ENCODE data around the gene BAIAP3. TPM values are rescaled to one million over a fixed set of nuclear protein-coding genes. Genes with fewer than 3 reads are reported as not detected.

Gene BAIAP3
- total and polyA plus RNA-seq, 2 experiments from 2014 or later = 5.2 to 13.0 TPM

DNA sequence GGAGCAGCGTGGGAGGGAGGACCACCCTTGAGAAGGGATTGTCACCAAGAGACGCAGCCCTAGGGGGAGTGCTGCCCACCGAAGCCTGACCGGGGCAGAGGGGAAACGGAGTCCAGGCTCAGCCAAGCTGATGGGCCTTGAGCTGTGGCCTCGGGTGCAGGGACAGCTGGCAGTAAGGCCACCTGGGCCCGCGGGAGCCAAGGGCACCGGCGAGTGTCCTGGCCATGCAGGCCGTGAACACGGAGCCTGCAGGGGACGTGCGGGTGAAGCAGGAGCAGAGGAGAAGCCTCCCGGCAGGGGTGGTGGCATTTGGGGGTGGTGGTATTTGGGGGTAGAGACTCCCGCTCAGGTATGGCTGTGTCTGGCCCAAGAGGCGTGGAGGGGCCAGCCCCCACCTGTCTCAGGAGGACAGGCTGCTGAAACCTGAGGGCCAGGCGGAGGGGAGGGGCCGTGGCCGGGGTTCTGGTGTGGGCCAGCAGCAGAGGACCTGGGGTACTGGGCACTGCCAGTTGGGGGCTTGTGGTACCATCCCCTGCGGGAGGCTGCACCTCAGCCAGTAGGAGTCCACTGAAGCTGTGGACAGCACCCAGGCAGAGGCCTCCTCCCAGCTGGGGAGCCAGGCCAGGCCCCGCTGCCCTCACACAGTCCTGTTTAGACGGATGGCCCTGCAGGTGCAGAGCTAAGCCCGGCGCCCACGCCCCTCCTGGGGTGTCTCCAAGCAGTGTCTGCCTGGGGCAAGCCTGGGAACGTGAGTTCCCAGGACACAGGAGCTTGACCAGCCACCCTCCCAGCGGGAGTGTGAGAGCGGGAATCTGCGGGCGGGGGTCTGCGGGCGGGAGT lies 22.8 kb downstream of the BAIAP3 start:
- Mint-ChIP-seq H3K36me3 (ENCODE audit: low read depth) (peaks cover 15% of the 10 kb centered on the region), H3K9me3 (peaks cover 3% of the 10 kb centered on the region; the same call in 2 of the 3 replicates)

More for the DNA sequence above, 22.8 kb downstream of the BAIAP3 start:
- DNase-seq (ENCODE audit: low spot score) (no peak), ATAC-seq (no peak)
- Histone ChIP-seq H2AFZ (no peak overlapping the region), H3K9me2 (ENCODE audit: insufficient read depth) (no peaks in the 10 kb centered on the region), H3K4me3 (no peak overlapping the region), H3K27ac (ENCODE audit: low read depth) (no peak overlapping the region), H3K27me3 (ENCODE audit: insufficient read depth) (no peaks in the 10 kb centered on the region), H3K36me3 (ENCODE audit: insufficient read depth) (no peaks in the 10 kb centered on the region; the same call in 1 of the 2 replicates), H4K20me1 (replicated peaks; ENCODE audit: insufficient read depth) (peaks cover 11% of the 10 kb centered on the region), H3K79me2 (replicated peaks; ENCODE audit: insufficient read depth) (peaks cover 61% of the 10 kb centered on the region), H3F3A (replicated peaks; ENCODE audit: low read depth) (peaks cover 5% of the 10 kb centered on the region; the same call in 1 of the 2 replicates), H3K4me1 (ENCODE audit: insufficient read depth) (peaks cover 7% of the 10 kb centered on the region; the same call in 1 of the 2 replicates), H3K4me2 (no peak overlapping the region)
- no peak overlapping the region for H3K4me3 Mint-ChIP-seq
- peaks cover 19% of the 10 kb centered on the region for H3K27me3 Mint-ChIP-seq (ENCODE audit: insufficient read depth, low read depth, poor library complexity)
- TF ChIP-seq, protein P1, sequence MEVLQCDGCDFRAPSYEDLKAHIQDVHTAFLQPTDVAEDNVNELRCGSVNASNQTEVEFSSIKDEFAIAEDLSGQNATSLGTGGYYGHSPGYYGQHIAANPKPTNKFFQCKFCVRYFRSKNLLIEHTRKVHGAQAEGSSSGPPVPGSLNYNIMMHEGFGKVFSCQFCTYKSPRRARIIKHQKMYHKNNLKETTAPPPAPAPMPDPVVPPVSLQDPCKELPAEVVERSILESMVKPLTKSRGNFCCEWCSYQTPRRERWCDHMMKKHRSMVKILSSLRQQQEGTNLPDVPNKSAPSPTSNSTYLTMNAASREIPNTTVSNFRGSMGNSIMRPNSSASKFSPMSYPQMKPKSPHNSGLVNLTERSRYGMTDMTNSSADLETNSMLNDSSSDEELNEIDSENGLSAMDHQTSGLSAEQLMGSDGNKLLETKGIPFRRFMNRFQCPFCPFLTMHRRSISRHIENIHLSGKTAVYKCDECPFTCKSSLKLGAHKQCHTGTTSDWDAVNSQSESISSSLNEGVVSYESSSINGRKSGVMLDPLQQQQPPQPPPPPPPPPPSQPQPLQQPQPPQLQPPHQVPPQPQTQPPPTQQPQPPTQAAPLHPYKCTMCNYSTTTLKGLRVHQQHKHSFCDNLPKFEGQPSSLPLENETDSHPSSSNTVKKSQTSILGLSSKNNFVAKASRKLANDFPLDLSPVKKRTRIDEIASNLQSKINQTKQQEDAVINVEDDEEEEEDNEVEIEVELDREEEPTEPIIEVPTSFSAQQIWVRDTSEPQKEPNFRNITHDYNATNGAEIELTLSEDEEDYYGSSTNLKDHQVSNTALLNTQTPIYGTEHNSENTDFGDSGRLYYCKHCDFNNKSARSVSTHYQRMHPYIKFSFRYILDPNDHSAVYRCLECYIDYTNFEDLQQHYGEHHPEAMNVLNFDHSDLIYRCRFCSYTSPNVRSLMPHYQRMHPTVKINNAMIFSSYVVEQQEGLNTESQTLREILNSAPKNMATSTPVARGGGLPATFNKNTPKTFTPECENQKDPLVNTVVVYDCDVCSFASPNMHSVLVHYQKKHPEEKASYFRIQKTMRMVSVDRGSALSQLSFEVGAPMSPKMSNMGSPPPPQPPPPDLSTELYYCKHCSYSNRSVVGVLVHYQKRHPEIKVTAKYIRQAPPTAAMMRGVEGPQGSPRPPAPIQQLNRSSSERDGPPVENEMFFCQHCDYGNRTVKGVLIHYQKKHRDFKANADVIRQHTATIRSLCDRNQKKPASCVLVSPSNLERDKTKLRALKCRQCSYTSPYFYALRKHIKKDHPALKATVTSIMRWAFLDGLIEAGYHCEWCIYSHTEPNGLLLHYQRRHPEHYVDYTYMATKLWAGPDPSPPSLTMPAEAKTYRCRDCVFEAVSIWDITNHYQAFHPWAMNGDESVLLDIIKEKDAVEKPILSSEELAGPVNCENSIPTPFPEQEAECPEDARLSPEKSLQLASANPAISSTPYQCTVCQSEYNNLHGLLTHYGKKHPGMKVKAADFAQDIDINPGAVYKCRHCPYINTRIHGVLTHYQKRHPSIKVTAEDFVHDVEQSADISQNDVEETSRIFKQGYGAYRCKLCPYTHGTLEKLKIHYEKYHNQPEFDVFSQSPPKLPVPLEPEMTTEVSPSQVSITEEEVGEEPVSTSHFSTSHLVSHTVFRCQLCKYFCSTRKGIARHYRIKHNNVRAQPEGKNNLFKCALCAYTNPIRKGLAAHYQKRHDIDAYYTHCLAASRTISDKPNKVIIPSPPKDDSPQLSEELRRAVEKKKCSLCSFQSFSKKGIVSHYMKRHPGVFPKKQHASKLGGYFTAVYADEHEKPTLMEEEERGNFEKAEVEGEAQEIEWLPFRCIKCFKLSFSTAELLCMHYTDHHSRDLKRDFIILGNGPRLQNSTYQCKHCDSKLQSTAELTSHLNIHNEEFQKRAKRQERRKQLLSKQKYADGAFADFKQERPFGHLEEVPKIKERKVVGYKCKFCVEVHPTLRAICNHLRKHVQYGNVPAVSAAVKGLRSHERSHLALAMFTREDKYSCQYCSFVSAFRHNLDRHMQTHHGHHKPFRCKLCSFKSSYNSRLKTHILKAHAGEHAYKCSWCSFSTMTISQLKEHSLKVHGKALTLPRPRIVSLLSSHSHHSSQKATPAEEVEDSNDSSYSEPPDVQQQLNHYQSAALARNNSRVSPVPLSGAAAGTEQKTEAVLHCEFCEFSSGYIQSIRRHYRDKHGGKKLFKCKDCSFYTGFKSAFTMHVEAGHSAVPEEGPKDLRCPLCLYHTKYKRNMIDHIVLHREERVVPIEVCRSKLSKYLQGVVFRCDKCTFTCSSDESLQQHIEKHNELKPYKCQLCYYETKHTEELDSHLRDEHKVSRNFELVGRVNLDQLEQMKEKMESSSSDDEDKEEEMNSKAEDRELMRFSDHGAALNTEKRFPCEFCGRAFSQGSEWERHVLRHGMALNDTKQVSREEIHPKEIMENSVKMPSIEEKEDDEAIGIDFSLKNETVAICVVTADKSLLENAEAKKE (CRISPR knock-in tag; IDR thresholded peaks at IDR 0.05) = no peak
- no peak for TF ChIP-seq STAT1 (IDR thresholded peaks at IDR 0.05; ENCODE audit: unreplicated experiment)
- TF ChIP-seq, protein P2, sequence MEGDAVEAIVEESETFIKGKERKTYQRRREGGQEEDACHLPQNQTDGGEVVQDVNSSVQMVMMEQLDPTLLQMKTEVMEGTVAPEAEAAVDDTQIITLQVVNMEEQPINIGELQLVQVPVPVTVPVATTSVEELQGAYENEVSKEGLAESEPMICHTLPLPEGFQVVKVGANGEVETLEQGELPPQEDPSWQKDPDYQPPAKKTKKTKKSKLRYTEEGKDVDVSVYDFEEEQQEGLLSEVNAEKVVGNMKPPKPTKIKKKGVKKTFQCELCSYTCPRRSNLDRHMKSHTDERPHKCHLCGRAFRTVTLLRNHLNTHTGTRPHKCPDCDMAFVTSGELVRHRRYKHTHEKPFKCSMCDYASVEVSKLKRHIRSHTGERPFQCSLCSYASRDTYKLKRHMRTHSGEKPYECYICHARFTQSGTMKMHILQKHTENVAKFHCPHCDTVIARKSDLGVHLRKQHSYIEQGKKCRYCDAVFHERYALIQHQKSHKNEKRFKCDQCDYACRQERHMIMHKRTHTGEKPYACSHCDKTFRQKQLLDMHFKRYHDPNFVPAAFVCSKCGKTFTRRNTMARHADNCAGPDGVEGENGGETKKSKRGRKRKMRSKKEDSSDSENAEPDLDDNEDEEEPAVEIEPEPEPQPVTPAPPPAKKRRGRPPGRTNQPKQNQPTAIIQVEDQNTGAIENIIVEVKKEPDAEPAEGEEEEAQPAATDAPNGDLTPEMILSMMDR (conservative IDR thresholded peaks at IDR 0.05; ENCODE audit: low read depth in 2 of 2) = no peak
- no peak for TF ChIP-seq CREB1 (CRISPR knock-in tag; IDR thresholded peaks at IDR 0.05; ENCODE audit: low read depth)
- TF ChIP-seq EZH2 (IDR thresholded peaks at IDR 0.05; ENCODE audit: low read depth, unreplicated experiment) = no peak
- TF ChIP-seq, protein P3, sequence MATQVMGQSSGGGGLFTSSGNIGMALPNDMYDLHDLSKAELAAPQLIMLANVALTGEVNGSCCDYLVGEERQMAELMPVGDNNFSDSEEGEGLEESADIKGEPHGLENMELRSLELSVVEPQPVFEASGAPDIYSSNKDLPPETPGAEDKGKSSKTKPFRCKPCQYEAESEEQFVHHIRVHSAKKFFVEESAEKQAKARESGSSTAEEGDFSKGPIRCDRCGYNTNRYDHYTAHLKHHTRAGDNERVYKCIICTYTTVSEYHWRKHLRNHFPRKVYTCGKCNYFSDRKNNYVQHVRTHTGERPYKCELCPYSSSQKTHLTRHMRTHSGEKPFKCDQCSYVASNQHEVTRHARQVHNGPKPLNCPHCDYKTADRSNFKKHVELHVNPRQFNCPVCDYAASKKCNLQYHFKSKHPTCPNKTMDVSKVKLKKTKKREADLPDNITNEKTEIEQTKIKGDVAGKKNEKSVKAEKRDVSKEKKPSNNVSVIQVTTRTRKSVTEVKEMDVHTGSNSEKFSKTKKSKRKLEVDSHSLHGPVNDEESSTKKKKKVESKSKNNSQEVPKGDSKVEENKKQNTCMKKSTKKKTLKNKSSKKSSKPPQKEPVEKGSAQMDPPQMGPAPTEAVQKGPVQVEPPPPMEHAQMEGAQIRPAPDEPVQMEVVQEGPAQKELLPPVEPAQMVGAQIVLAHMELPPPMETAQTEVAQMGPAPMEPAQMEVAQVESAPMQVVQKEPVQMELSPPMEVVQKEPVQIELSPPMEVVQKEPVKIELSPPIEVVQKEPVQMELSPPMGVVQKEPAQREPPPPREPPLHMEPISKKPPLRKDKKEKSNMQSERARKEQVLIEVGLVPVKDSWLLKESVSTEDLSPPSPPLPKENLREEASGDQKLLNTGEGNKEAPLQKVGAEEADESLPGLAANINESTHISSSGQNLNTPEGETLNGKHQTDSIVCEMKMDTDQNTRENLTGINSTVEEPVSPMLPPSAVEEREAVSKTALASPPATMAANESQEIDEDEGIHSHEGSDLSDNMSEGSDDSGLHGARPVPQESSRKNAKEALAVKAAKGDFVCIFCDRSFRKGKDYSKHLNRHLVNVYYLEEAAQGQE (IDR thresholded peaks at IDR 0.05; ENCODE audit: unreplicated experiment) = no peak
- TF ChIP-seq NANOG (IDR thresholded peaks at IDR 0.05; ENCODE audit: borderline replicate concordance) = no peak
- no peak for TF ChIP-seq EZH2phosphoT487 (IDR thresholded peaks at IDR 0.05; ENCODE audit: unreplicated experiment)
- no peak for TF ChIP-seq JUNB (IDR thresholded peaks at IDR 0.05; ENCODE audit: unreplicated experiment)
- no peak for TF ChIP-seq ZNF331 (CRISPR knock-in tag; IDR thresholded peaks at IDR 0.05; ENCODE audit: low read depth)
- TF ChIP-seq POLR2AphosphoS5 (IDR thresholded peaks at IDR 0.05; ENCODE audit: low read depth) = no peak
- no peak for TF ChIP-seq ZNF114 (CRISPR knock-in tag; IDR thresholded peaks at IDR 0.05)
- no peak for TF ChIP-seq ETS1 (IDR thresholded peaks at IDR 0.05)
- no peak overlapping the region for H3K27ac Mint-ChIP-seq
- H3K4me1 Mint-ChIP-seq = peaks cover 4% of the 10 kb centered on the region

Measured in GM23338 (cell line).